ENCODE data around the gene HEY2. TPM values are rescaled to one million over a fixed set of nuclear protein-coding genes. Genes with fewer than 3 reads are reported as not detected.
A peak's percentile ranks its signal among the peaks of the same experiment; 100 is the strongest.
"Not testable (repeated sequence)": the region's sequence is repeated elsewhere in the genome, so short reads cannot be mapped to it uniquely, and the experiment has no call there.

HEY2 gene
- total and polyA plus RNA-seq, 7 experiments from 2014 or later, result 0.14 to 0.46 (median 0.44) TPM; not detected in 2

- ChIA-PET CTCF (interaction anchor here (0.7 to 0.8 kb wide), 2 partner anchors 10 to 21 kb away, joined by 3 read pairs; no protein-coding TSS in a partner anchor), POLR2A (interaction anchor here (1.2 to 2.1 kb wide), 2 partner anchors 11 to 13 kb away, joined by 3 to 7 read pairs; partner anchors contain the start of gene NCOA7)
- Histone ChIP-seq H3K9me3 (ENCODE audit: control insufficient read depth in 2 of 3, low read length in 3 of 3) (no peaks in the 10 kb centered on the region), H3K4me1 (ENCODE audit: control insufficient read depth in 2 of 2, insufficient read depth in 2 of 2, low read length in 2 of 2) (peaks cover 0 to 7% of the 10 kb centered on the region in 2 donors), H3K27ac (ENCODE audit: low read depth, low read length) (no peak overlapping the region), H3K27me3 (ENCODE audit: control insufficient read depth in 2 of 2, insufficient read depth in 2 of 2, low read length in 2 of 2) (no peaks in the 10 kb centered on the region), H3K4me3 (ENCODE audit: low read length) (no peak overlapping the region), H3K36me3 (ENCODE audit: control insufficient read depth in 2 of 3, insufficient read depth in 3 of 3, low read length in 3 of 3) (no peaks in the 10 kb centered on the region)
- no peak overlapping the region for H3K4me3 Mint-ChIP-seq
- H3K36me3 Mint-ChIP-seq, result peaks cover 8 to 53% (median 25%) of the 10 kb centered on the region in 5 donors
- H3K27me3 Mint-ChIP-seq, result no peaks in the 10 kb centered on the region
- peaks cover 23 to 57% (median 46%) of the 10 kb centered on the region in 7 donors for H3K4me1 Mint-ChIP-seq
- ATAC-seq (no peak), DNase-seq (no peak)
- no peak overlapping the region for H3K27ac Mint-ChIP-seq
- no peaks in the 10 kb centered on the region for H3K9me3 Mint-ChIP-seq
- intact Hi-C loops (cut with micrococcal nuclease), result no loop called here
Measured at GRCh38 chr6:125802383-125802782, 53.0 kb downstream of the HEY2 start.

- ATAC-seq, result peak; percentile 60
- Mint-ChIP-seq H3K27ac (peak overlapping the region in 3 of 9 donors; percentile 4 to 21 (median 7)), H3K9me3 (no peaks in the 10 kb centered on the region), H3K4me3 (no peak overlapping the region), H3K27me3 (no peaks in the 10 kb centered on the region), H3K36me3 (peaks cover 4 to 52% (median 22%) of the 10 kb centered on the region in 5 donors), H3K4me1 (peaks cover 25 to 57% (median 41%) of the 10 kb centered on the region in 7 donors)
- ChIA-PET CTCF (no interaction called here), POLR2A (interaction anchor here (1.2 to 2.1 kb wide), 2 partner anchors 12 to 13 kb away, joined by 3 to 7 read pairs; partner anchors contain the start of gene NCOA7)
- Histone ChIP-seq H3K4me3 (ENCODE audit: low read length) (no peak overlapping the region), H3K36me3 (ENCODE audit: control insufficient read depth in 2 of 3, insufficient read depth in 3 of 3, low read length in 3 of 3) (no peaks in the 10 kb centered on the region), H3K9me3 (ENCODE audit: control insufficient read depth in 2 of 3, low read length in 3 of 3) (no peaks in the 10 kb centered on the region), H3K27me3 (ENCODE audit: control insufficient read depth in 2 of 2, insufficient read depth in 2 of 2, low read length in 2 of 2) (no peaks in the 10 kb centered on the region), H3K4me1 (ENCODE audit: control insufficient read depth in 2 of 2, insufficient read depth in 2 of 2, low read length in 2 of 2) (peaks cover 0 to 7% of the 10 kb centered on the region in 2 donors), H3K27ac (ENCODE audit: low read depth, low read length) (no peak overlapping the region)
- intact Hi-C loops (cut with micrococcal nuclease), result loop anchor here in 1 of 2 donors (1.0 kb wide), 1 partner anchor 12 kb away; no protein-coding TSS in a partner anchor
- no peak for DNase-seq
Measured at GRCh38 chr6:125802943-125803377, 53.5 kb downstream of the HEY2 start.

GRCh38 chr6:125804264-125804663, 54.8 kb downstream of the HEY2 start:
- H3K27ac ChIP-seq (ENCODE audit: low read depth, low read length), result no peak overlapping the region
- Mint-ChIP-seq H3K9me3 (no peaks in the 10 kb centered on the region), H3K27me3 (no peaks in the 10 kb centered on the region), H3K4me3 (peak overlapping the region in 1 of 10 donors; percentile 11), H3K27ac (no peak overlapping the region), H3K4me1 (peaks cover 21 to 62% (median 42%) of the 10 kb centered on the region in 7 donors), H3K36me3 (peaks cover 5 to 60% (median 25%) of the 10 kb centered on the region in 5 donors)
- peaks cover 0 to 7% of the 10 kb centered on the region in 2 donors for H3K4me1 ChIP-seq (ENCODE audit: control insufficient read depth in 2 of 2, insufficient read depth in 2 of 2, low read length in 2 of 2)
- CTCF ChIA-PET, result no interaction called here
- H3K36me3 ChIP-seq (ENCODE audit: control insufficient read depth in 2 of 3, insufficient read depth in 3 of 3, low read length in 3 of 3), result peaks cover 0 to 5% (median 0%) of the 10 kb centered on the region in 3 experiments
- no peak overlapping the region for H3K4me3 ChIP-seq (ENCODE audit: low read length)
- H3K27me3 ChIP-seq (ENCODE audit: control insufficient read depth in 2 of 2, insufficient read depth in 2 of 2, low read length in 2 of 2), result no peaks in the 10 kb centered on the region
- POLR2A ChIA-PET, result interaction anchor here (0.6 kb wide), 1 partner anchor 20 kb away, joined by 3 read pairs; no protein-coding TSS in a partner anchor
- ATAC-seq (peak; percentile 49), DNase-seq (no peak)
- H3K9me3 ChIP-seq (ENCODE audit: control insufficient read depth in 2 of 3, low read length in 3 of 3), result no peaks in the 10 kb centered on the region
- intact Hi-C loops (cut with micrococcal nuclease), result no loop called here

GRCh38 chr6:125804866-125805425, 55.5 kb downstream of the HEY2 start:
- H3K36me3 Mint-ChIP-seq, result peaks cover 5 to 57% (median 21%) of the 10 kb centered on the region in 5 donors
- CTCF ChIA-PET; H3K27ac Mint-ChIP-seq; H3K4me3 ChIP-seq (ENCODE audit: low read length); H3K27me3 Mint-ChIP-seq; H3K4me3 Mint-ChIP-seq; H3K27ac ChIP-seq (ENCODE audit: low read depth, low read length); ATAC-seq; H3K4me1 ChIP-seq (ENCODE audit: control insufficient read depth in 2 of 2, insufficient read depth in 2 of 2, low read length in 2 of 2); H3K9me3 ChIP-seq (ENCODE audit: control insufficient read depth in 2 of 3, low read length in 3 of 3); H3K27me3 ChIP-seq (ENCODE audit: control insufficient read depth in 2 of 2, insufficient read depth in 2 of 2, low read length in 2 of 2); DNase-seq; H3K9me3 Mint-ChIP-seq; intact Hi-C loops (cut with micrococcal nuclease); H3K36me3 ChIP-seq (ENCODE audit: control insufficient read depth in 2 of 3, insufficient read depth in 3 of 3, low read length in 3 of 3): not testable (repeated sequence)
- POLR2A ChIA-PET, result interaction anchor here (0.6 kb wide), 1 partner anchor 21 kb away, joined by 3 read pairs; no protein-coding TSS in a partner anchor
- H3K4me1 Mint-ChIP-seq, result peaks cover 21 to 64% (median 41%) of the 10 kb centered on the region in 7 donors

- Mint-ChIP-seq H3K9me3 (no peaks in the 10 kb centered on the region), H3K4me3 (no peak overlapping the region)
Measured at GRCh38 chr6:125806813-125807212, 57.4 kb downstream of the HEY2 start.

GRCh38 chr6:125807293-125807692, 57.9 kb downstream of the HEY2 start:
- Mint-ChIP-seq H3K9me3 (no peaks in the 10 kb centered on the region), H3K36me3 (peaks cover 5 to 47% (median 24%) of the 10 kb centered on the region in 5 donors), H3K27ac (peak overlapping the region in 2 of 9 donors; percentile 12 to 57), H3K4me3 (no peak overlapping the region), H3K4me1 (peaks cover 20 to 74% (median 55%) of the 10 kb centered on the region in 7 donors), H3K27me3 (no peaks in the 10 kb centered on the region)
- H3K27ac ChIP-seq (ENCODE audit: low read depth, low read length), result no peak overlapping the region
- ATAC-seq, result no peak
- no peak for DNase-seq
- ChIA-PET CTCF (no interaction called here), POLR2A (interaction anchor here (1.0 to 2.5 kb wide), 2 partner anchors 17 to 18 kb away, joined by 6 to 11 read pairs; partner anchors contain the start of gene NCOA7)
- peaks cover 0 to 5% (median 0%) of the 10 kb centered on the region in 3 experiments for H3K36me3 ChIP-seq (ENCODE audit: control insufficient read depth in 2 of 3, insufficient read depth in 3 of 3, low read length in 3 of 3)
- no peaks in the 10 kb centered on the region for H3K27me3 ChIP-seq (ENCODE audit: control insufficient read depth in 2 of 2, insufficient read depth in 2 of 2, low read length in 2 of 2)
- no peak overlapping the region for H3K4me3 ChIP-seq (ENCODE audit: low read length)
- intact Hi-C loops (cut with micrococcal nuclease), result no loop called here
- peaks cover 0 to 7% of the 10 kb centered on the region in 2 donors for H3K4me1 ChIP-seq (ENCODE audit: control insufficient read depth in 2 of 2, insufficient read depth in 2 of 2, low read length in 2 of 2)
- no peaks in the 10 kb centered on the region for H3K9me3 ChIP-seq (ENCODE audit: control insufficient read depth in 2 of 3, low read length in 3 of 3)

More at GRCh38 chr6:125806813-125807212, 57.4 kb downstream of the HEY2 start:
- no peak overlapping the region for H3K4me3 ChIP-seq (ENCODE audit: low read length)
- DNase-seq (no peak), ATAC-seq (no peak)
- H3K9me3 ChIP-seq (ENCODE audit: control insufficient read depth in 2 of 3, low read length in 3 of 3), result no peaks in the 10 kb centered on the region
- Mint-ChIP-seq H3K4me1 (peaks cover 21 to 73% (median 54%) of the 10 kb centered on the region in 7 donors), H3K27me3 (no peaks in the 10 kb centered on the region), H3K27ac (peak overlapping the region in 1 of 9 donors; percentile 12), H3K36me3 (peaks cover 5 to 49% (median 21%) of the 10 kb centered on the region in 5 donors)
- H3K4me1 ChIP-seq (ENCODE audit: control insufficient read depth in 2 of 2, insufficient read depth in 2 of 2, low read length in 2 of 2), result peaks cover 0 to 7% of the 10 kb centered on the region in 2 donors
- no peak overlapping the region for H3K27ac ChIP-seq (ENCODE audit: low read depth, low read length)
- CTCF ChIA-PET, result interaction anchor here (0.6 kb wide), 1 partner anchor 77 kb away, joined by 3 read pairs; no protein-coding TSS in a partner anchor
- intact Hi-C loops (cut with micrococcal nuclease), result no loop called here
- peaks cover 0 to 5% (median 0%) of the 10 kb centered on the region in 3 experiments for H3K36me3 ChIP-seq (ENCODE audit: control insufficient read depth in 2 of 3, insufficient read depth in 3 of 3, low read length in 3 of 3)
- H3K27me3 ChIP-seq (ENCODE audit: control insufficient read depth in 2 of 2, insufficient read depth in 2 of 2, low read length in 2 of 2), result no peaks in the 10 kb centered on the region
- POLR2A ChIA-PET, result interaction anchor here (1.0 to 2.5 kb wide), 2 partner anchors 16 to 18 kb away, joined by 6 to 11 read pairs; partner anchors contain the start of gene NCOA7

Measured in naive thymus-derived CD4-positive, alpha-beta T cell (primary cell).